ENCODE data around the gene SLC35B1. TPM values are rescaled to one million over a fixed set of nuclear protein-coding genes. Genes with fewer than 3 reads are reported as not detected.

Gene SLC35B1, protein sequence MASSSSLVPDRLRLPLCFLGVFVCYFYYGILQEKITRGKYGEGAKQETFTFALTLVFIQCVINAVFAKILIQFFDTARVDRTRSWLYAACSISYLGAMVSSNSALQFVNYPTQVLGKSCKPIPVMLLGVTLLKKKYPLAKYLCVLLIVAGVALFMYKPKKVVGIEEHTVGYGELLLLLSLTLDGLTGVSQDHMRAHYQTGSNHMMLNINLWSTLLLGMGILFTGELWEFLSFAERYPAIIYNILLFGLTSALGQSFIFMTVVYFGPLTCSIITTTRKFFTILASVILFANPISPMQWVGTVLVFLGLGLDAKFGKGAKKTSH
- total RNA-seq (ENCODE audit: low replicate concordance), result 65.2 and 71.7 TPM in 2 replicates
- long read RNA-seq, transcript SLC35B1-209 (9 exons, 1,320 nt), result minor isoform, 36 of 133 reads
- long read RNA-seq, transcript SLC35B1-220 (9 exons, 1,611 nt), result major isoform, 70 of 133 reads
- long read RNA-seq, partial matches to known transcripts, result 2 of 133 reads
- long read RNA-seq, other reads (novel, unspliced or antisense), result 24 of 133 reads

DNA sequence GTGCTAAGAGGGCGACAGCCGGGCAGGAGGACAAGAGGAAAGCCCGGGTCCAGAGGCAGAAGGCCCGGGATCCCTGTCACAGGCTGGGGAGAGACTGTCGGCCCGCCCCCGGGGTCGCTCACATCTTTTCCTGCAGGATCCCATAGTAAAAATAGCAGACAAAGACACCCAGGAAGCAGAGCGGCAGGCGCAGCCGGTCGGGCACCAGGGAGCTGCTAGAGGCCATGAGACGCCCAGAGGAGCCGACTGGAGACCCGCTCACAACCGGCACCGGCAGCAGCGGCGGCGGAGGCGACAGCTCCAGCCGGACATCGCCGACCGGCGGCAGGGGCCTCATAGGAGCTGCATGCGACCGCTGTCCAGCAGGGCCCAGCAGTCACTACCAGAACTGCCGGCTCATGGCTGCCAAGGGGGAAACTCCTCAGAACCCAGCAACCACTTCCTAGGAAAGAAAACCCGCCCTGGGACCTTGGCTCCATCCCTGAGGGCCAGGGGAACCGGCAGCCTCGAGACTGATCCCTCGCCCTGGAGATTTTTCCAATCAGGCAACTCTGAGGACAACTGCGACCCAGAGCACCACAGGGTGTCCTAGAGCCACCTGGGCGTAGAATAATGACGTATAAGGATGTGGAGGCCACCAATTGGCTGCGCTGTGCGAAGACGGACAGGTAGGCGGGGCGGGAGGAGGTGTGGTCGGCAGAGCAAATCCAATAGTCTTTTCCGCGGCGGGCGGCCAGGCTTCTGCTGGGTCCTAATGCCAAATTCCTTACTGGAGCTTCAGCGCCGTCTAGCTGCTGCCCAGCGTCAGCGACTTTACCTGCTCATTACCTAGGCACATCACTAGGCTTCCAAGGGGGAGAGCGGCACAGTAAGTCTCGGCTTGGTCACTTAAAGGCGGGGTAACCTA lies at the start of gene SLC35B1:
Gene SLC35B1, minus strand, starts transcription at position 357 of the 907 bp plus-strand sequence. Its CDS starts 131 bp downstream, at position 226.
- DNase-seq (ENCODE audit: extremely low spot score, unreplicated experiment), result peak; percentile 97
- Mint-ChIP-seq H3K4me1 (ENCODE audit: unreplicated experiment) (peaks cover 11% of the 10 kb centered on the region), H3K27ac (peak within 1 kb of the TSS; percentile 99), H3K9me3 (no peaks in the 10 kb centered on the region), H3K27me3 (no peaks in the 10 kb centered on the region), H3K4me3 (peak within 1 kb of the TSS; percentile 96), H3K36me3 (peaks cover 7% of the 10 kb centered on the region)
- TF ChIP-seq, protein P1, sequence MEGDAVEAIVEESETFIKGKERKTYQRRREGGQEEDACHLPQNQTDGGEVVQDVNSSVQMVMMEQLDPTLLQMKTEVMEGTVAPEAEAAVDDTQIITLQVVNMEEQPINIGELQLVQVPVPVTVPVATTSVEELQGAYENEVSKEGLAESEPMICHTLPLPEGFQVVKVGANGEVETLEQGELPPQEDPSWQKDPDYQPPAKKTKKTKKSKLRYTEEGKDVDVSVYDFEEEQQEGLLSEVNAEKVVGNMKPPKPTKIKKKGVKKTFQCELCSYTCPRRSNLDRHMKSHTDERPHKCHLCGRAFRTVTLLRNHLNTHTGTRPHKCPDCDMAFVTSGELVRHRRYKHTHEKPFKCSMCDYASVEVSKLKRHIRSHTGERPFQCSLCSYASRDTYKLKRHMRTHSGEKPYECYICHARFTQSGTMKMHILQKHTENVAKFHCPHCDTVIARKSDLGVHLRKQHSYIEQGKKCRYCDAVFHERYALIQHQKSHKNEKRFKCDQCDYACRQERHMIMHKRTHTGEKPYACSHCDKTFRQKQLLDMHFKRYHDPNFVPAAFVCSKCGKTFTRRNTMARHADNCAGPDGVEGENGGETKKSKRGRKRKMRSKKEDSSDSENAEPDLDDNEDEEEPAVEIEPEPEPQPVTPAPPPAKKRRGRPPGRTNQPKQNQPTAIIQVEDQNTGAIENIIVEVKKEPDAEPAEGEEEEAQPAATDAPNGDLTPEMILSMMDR (conservative IDR thresholded peaks at IDR 0.05), result peak; percentile 76

DNA sequence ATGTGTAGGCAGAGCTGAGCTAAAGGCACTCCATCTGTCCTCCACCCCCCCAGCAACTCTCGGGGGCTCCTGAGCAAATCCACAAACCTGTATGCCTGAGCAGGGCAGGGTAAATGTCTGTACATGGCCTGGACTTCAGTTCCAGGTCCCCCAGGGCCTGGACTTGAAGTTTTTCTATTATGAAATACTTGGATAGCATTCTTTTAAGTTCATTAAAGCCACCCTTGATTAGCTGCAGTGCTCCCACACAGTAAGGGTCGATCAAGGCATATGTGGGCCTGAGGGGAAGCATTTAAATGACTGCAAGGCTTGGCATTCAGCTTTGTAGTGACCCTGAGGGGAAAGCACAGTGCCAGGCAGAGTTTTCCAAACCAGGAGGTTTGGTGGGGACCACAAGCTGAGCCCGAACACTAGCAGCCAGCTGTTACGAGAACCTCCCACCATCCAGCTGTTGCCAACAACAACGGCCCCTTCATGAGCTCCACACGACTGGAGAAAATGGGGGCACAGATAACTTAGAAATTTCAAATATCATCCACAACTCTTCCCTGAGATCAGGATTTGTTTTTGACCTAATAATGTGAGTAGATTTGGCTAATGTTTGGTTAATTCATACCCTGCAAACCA lies 49.5 kb upstream of the SLC35B1 start:
- Mint-ChIP-seq H3K4me3 (no peak overlapping the region), H3K27ac (no peak overlapping the region), H3K9me3 (no peaks in the 10 kb centered on the region), H3K36me3 (no peaks in the 10 kb centered on the region), H3K27me3 (no peaks in the 10 kb centered on the region), H3K4me1 (ENCODE audit: unreplicated experiment) (peaks cover 16% of the 10 kb centered on the region)
- TF ChIP-seq, protein P1 (conservative IDR thresholded peaks at IDR 0.05), result no peak
- no peak for DNase-seq (ENCODE audit: extremely low spot score, unreplicated experiment)

DNA sequence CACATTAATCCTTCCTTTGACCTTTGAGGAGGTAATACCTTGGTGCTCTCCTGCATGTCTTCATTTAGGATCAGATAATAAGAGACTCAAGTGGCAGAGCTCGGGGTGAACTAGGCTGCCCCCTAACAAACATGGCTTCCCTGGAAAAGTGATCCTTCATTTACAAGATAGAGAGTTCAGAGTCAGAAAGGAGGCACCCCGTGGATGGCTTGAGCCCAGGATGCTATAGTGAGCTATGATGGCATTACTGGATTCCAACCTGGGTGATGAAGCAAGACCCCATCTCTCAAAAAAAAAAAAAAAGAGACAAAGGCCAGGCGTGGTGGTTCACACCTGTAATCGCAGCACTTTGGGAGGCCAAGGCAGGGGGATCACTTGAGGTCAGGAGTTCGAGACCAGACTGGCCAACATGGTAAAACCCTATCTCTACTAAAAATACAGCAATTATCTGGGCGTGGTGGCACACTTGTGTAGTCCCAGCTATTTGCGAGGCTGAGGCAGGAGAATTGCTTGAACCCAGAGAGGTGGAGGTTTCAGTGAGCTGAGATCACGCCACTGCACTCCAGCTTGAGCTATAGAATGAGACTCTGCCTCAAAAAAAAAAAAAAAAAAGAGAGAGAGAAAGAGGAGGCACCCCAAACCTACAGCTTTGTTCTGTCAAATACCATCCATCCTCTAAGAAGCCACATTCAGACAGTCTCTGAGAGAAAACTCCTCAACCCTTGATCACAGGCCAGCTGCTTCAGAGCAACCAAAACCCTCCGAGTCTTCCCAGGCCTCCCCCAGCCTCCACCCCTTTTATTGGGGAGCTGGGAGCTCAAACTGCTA lies 48.8 kb upstream of the SLC35B1 start:
- no peak for DNase-seq (ENCODE audit: extremely low spot score, unreplicated experiment)
- H3K4me3 Mint-ChIP-seq, result no peak overlapping the region
- no peak overlapping the region for H3K27ac Mint-ChIP-seq

DNA sequence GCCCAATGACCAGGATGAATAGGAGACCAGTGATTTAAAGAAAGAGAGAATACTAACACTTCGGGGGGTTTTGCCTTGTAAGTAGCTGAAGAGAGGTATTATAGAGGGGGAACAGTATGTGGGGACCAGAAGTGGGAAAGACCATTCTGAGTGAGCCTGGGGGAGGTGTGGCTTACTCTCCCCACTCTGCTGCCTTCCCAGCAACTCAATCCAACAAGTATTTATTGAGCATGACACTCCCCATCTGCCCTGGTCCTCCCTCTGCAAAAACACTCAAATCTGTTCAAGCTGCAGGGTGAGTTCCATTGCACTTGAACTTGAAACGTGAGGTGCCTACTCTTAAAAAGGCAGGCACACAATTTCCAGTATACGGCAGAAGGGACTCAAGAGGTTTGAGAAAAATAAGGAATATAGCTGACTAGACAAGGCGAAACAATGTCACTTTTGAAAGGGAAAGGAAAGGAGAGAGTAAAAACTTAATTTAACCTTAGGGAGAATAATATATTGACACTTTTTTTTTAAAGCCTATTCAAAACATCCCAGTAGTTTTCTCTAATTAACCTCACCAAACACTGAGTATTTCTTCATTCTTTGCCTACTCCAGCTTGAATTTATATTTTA lies 48.0 kb upstream of the SLC35B1 start:
- no peaks in the 10 kb centered on the region for H3K36me3 Mint-ChIP-seq
- no peak overlapping the region for H3K4me3 Mint-ChIP-seq
- TF ChIP-seq, protein P1 (conservative IDR thresholded peaks at IDR 0.05), result no peak
- peaks cover 13% of the 10 kb centered on the region for H3K4me1 Mint-ChIP-seq (ENCODE audit: unreplicated experiment)
- no peak for DNase-seq (ENCODE audit: extremely low spot score, unreplicated experiment)
- no peak overlapping the region for H3K27ac Mint-ChIP-seq
- no peaks in the 10 kb centered on the region for H3K27me3 Mint-ChIP-seq
- no peaks in the 10 kb centered on the region for H3K9me3 Mint-ChIP-seq

More for the DNA sequence above, 48.8 kb upstream of the SLC35B1 start:
- Mint-ChIP-seq H3K4me1 (ENCODE audit: unreplicated experiment) (peaks cover 13% of the 10 kb centered on the region), H3K9me3 (no peaks in the 10 kb centered on the region), H3K27me3 (no peaks in the 10 kb centered on the region), H3K36me3 (no peaks in the 10 kb centered on the region)
- TF ChIP-seq, protein P1 (conservative IDR thresholded peaks at IDR 0.05), result no peak
